OCI-LY7 (cell line): ENCODE data around the gene UNC5A.

Experiments used
- CTCF ChIP-seq: fragments of 200-600 bp; sonication (generic); conservative IDR thresholded peaks from 2 replicates; pipeline ENCODE4 v1.5.1; 2014; ENCODE audit warnings: mild to moderate bottlenecking, antibody characterized with exemption, low read length, moderate library complexity, mixed read lengths
- EZH2phosphoT487 ChIP-seq: fragments of 200-600 bp; sonication (generic); IDR thresholded peaks from 2 replicates; pipeline ENCODE4 v1.6.1; 2018; ENCODE audit warnings: low read depth, borderline replicate concordance, mild to moderate bottlenecking, mixed run types, antibody characterized with exemption, low read length, moderate library complexity, mixed read lengths

- TF ChIP-seq CTCF: no peak
- TF ChIP-seq EZH2phosphoT487: no peak
Observed at GRCh38 chr5:176887252-176887849, 77.0 kb downstream of the UNC5A start.
